Ovary (tissue), 9 donors: Measurements from ENCODE around the gene FAR1. TPM values are rescaled to one million over a fixed set of nuclear protein-coding genes. Genes with fewer than 3 reads are reported as not detected.

Experiments used
- DNase-seq, 5 donors: peaks; one replicate each; pipeline ENCODE4 v3.0.0-alpha.2; 2019 to 2020
- H3K27ac ChIP-seq, 2 donors: fragments of 200-600 bp; one replicate each; pipeline versions ENCODE4 v1.5.1 to v1.8.0; 2019 to 2022
- H3K27me3 ChIP-seq: fragments of 200-600 bp; one replicate; pipeline ENCODE4 v1.8.0; 2022
- H3K36me3 ChIP-seq: fragments of 200-600 bp; sonication (generic); one replicate; pipeline ENCODE4 v1.5.1; 2019
- H3K4me1 ChIP-seq: one replicate; pipeline ENCODE4 v1.8.1; 2013; ENCODE audit warnings: mild to moderate bottlenecking, moderate library complexity; ENCODE audit not compliant: insufficient read depth
- H3K4me3 ChIP-seq: fragments of 200-600 bp; sonication (generic); one replicate; pipeline ENCODE4 v1.5.1; 2017
- H3K9me3 ChIP-seq, 2 donors: fragments of 200-600 bp in 1 of 2; sonication (generic) in 1 of 2; one replicate each; pipeline versions ENCODE4 v1.5.1 to v1.8.1; 2013 to 2019; ENCODE audit warnings: mild to moderate bottlenecking in 1 of 2, moderate library complexity in 1 of 2
- EP300 ChIP-seq: sonication (generic); formaldehyde crosslinking; IDR thresholded peaks from one replicate; pipeline ENCODE4 v1.6.1; 2017; ENCODE audit warnings: antibody characterized with exemption
- POLR2A ChIP-seq: fragments of 450-650 bp; IDR thresholded peaks from one replicate; pipeline ENCODE4 v1.6.1; 2017; ENCODE audit warnings: antibody characterized with exemption, mild to moderate bottlenecking, moderate library complexity
- WGBS, 3 donors: extraction: QIAGEN DNeasy Blood & Tissue Kit in 1 of 3; methylation state at CpG; one replicate each; pipeline versions ENCODE4 v1.1.5 to v1.1.7; 2013 to 2017; 5-methylcytosine and 5-hydroxymethylcytosine counted together
- intact Hi-C, 4 donors: fragments of 100-400 bp; cut with DNase I; formaldehyde crosslinking; loops; one replicate each; pipeline versions ENCODE4 v1.11.0 to v1.15.1; 2022 to 2023
- polyA plus RNA-seq, 2 donors: library from polyadenylated mRNA; stranded (reverse); fragments of 200-250 nt in 1 of 2; fragments of 350-450 nt in 1 of 2; fragmentation: Illumina TruSeq in 1 of 2; extraction: RNeasy Lipid Tissue Mini Kit (QIAGEN cat#74804) in 1 of 2; gene quantifications; one replicate each; pipeline ENCODE4 v1.2.3, GENCODE V29; 2013 to 2014
- total RNA-seq, 7 donors: library from RNA; depleted of rRNA in 2 of 7; stranded (reverse); fragments of >200 nt in 2 of 7; fragmentation: NEBNext Ultra II Directional in 3 of 7; extraction: Animal tissue kit (Norgen Biotek cat#: 25700) in 3 of 7; gene quantifications; one replicate each; pipeline versions ENCODE4 v1.1.0 to v1.2.4, GENCODE V29; 2016 to 2023
- TF ChIP-seq, protein P1 (sequence below), 3 donors: fragments of 450-650 bp in 2 of 3; fragments of 200-600 bp in 1 of 3; IDR thresholded peaks; one replicate each; pipeline versions ENCODE4 v1.5.1 to v1.8.0; 2016 to 2022; ENCODE audit warnings: antibody characterized with exemption in 3 of 3, mild to moderate bottlenecking in 1 of 3
- donor health status: DM: no; HTN: no; CAD: no; lungs with moderate emphysema.
- donor health status: DM: no; HTN: no; CAD: no.
- donor health status: Bipolar disorder and iron deficiency.
- donor health status: DM: yes; HTN: yes; CAD: no.
- donor health status: DM: no; HTN: no; CAD: no.
- donor health status: DM: yes; HTN: yes; CAD: no.

Gene FAR1
- total and polyA plus RNA-seq, 9 donors, result 14.2 to 52.1 (median 39.5) TPM

DNA sequence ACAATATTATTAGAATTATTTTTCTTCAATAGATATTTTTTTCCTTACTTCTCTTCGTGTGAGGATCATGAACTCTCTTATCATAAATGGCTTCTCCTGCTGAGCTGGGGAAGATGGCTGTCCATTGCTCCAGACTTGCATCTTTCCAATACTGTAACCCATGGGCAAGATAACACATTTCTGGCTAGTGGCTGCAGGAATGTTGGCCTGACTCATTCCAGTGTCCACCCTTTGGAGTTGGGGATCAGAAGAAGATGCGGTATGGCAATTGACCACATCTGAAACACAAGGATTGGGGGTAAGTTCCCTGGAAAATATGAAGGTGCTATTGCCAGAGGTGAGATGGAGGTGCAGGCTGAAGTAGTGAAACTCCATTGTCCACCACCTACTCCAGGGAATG is 92.8 kb downstream of the FAR1 start:
- intact Hi-C loops, result no loop called here
- no peak overlapping the region for H3K4me3 ChIP-seq
- TF ChIP-seq, protein P1, sequence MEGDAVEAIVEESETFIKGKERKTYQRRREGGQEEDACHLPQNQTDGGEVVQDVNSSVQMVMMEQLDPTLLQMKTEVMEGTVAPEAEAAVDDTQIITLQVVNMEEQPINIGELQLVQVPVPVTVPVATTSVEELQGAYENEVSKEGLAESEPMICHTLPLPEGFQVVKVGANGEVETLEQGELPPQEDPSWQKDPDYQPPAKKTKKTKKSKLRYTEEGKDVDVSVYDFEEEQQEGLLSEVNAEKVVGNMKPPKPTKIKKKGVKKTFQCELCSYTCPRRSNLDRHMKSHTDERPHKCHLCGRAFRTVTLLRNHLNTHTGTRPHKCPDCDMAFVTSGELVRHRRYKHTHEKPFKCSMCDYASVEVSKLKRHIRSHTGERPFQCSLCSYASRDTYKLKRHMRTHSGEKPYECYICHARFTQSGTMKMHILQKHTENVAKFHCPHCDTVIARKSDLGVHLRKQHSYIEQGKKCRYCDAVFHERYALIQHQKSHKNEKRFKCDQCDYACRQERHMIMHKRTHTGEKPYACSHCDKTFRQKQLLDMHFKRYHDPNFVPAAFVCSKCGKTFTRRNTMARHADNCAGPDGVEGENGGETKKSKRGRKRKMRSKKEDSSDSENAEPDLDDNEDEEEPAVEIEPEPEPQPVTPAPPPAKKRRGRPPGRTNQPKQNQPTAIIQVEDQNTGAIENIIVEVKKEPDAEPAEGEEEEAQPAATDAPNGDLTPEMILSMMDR (IDR thresholded peaks at IDR 0.05), result no peak
- no peak for TF ChIP-seq EP300
- no peak for TF ChIP-seq POLR2A
- 78 to 80% (median 79%) methylated on average over 2 of the region's 2 CpGs for WGBS, 3 donors
- no peaks in the 10 kb centered on the region for H3K4me1 ChIP-seq
- no peak overlapping the region for H3K27ac ChIP-seq
- no peaks in the 10 kb centered on the region for H3K36me3 ChIP-seq
- no peak for DNase-seq
- H3K9me3 ChIP-seq, result no peaks in the 10 kb centered on the region
- H3K27me3 ChIP-seq, result no peaks in the 10 kb centered on the region

DNA sequence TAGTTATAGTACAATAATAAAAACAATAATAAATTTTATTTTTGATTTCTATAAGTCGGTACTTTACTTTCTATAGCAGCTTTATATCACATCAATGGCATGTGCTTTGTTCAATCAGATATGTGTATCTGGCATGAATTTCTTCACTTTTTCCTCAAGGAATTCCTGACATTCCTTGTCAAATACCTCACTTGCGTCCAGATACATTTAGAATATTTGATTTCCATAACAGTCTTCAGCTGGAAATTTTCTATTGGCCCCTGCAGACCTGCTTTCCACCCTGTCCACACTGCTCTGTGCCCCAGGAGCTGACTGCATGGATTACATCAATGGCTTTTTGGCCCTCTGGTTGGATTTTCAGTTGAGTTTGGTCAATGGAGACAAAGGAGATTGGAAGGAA is 93.2 kb downstream of the FAR1 start:
- intact Hi-C loops, result no loop called here
- DNase-seq, result no peak
- Histone ChIP-seq H3K27ac (no peak overlapping the region), H3K27me3 (no peaks in the 10 kb centered on the region), H3K4me3 (no peak overlapping the region), H3K4me1 (no peaks in the 10 kb centered on the region), H3K36me3 (no peaks in the 10 kb centered on the region), H3K9me3 (no peaks in the 10 kb centered on the region)
- WGBS, 3 donors, result 50 to 63% (median 62%) methylated on average over 2 of the region's 2 CpGs
- TF ChIP-seq EP300 (no peak), POLR2A (no peak)

DNA sequence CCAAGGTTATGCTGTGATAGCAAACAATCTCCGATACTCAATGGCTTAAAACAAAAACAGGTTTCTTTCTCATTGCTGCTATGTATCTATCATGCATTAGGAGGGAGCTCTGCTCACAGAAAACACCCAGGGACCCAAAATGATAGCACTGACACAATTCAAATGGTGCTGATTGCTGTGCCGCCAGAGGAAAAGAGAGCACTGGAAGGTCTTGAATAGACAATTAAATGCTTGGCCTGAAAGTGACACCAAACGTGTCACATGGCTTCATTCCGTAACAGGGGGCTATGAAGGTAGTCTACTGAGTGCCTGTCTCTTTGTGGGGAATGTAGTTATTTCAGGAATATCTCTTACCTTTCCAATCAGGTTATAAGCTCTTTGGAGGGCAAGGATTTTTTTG is 94.2 kb downstream of the FAR1 start:
- TF ChIP-seq EP300 (no peak), POLR2A (no peak)
- TF ChIP-seq, protein P1 (IDR thresholded peaks at IDR 0.05), result no peak
- no peaks in the 10 kb centered on the region for H3K4me1 ChIP-seq
- H3K9me3 ChIP-seq, result no peaks in the 10 kb centered on the region
- H3K4me3 ChIP-seq, result no peak overlapping the region
- DNase-seq, result no peak
- 77 to 86% (median 85%) methylated on average over 4 of the region's 4 CpGs for WGBS, 3 donors
- no peak overlapping the region for H3K27ac ChIP-seq
- intact Hi-C loops, result no loop called here
- no peaks in the 10 kb centered on the region for H3K27me3 ChIP-seq
- no peaks in the 10 kb centered on the region for H3K36me3 ChIP-seq

DNA sequence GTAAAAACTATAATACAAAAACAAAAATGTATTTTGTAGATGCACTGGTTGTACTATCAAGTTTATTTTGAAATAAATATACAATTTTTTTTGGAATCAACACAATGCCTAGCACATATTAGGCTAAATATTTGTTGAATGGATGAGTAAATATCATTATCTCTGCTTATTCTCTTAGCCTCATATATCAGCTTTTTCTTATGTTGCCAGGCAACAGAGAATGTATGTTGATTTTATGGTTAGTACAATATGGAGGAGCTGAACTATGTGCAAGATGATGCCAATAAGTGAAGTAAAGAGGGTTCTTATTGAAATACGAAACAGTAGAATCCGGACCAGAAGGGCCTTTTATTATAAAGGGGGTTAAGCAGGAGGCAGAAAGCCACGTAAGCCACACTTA is 94.9 kb downstream of the FAR1 start:
- WGBS, 3 donors, result 73 to 89% (median 84%) methylated on average over 3 of the region's 3 CpGs
- no peak for DNase-seq
- no peak for TF ChIP-seq POLR2A
- TF ChIP-seq EP300, result no peak
- no peak overlapping the region for H3K27ac ChIP-seq
- H3K9me3 ChIP-seq, result no peaks in the 10 kb centered on the region
- no peaks in the 10 kb centered on the region for H3K4me1 ChIP-seq
- no peaks in the 10 kb centered on the region for H3K27me3 ChIP-seq
- H3K36me3 ChIP-seq, result no peaks in the 10 kb centered on the region
- intact Hi-C loops, result no loop called here
- H3K4me3 ChIP-seq, result no peak overlapping the region

DNA sequence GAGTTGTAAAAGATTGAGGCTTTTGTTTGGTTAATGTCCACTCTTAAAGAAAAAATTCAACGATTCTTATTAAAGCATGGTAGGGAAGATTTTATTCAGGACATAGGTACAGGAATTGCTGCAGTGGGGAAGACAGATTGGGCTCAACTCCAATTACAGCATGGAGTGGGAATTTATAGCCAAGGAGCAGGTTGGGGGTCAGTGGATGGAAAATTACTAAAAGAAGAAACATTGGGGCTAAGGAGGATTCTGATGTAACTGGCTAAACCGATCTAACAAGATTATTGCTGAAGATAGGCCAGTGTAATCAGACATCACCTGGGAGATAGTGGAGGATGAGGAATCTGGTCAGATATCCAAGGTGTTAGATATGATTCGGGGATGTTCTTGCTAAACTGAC is 97.4 kb downstream of the FAR1 start:
- 68 to 80% (median 70%) methylated on average over 3 of the region's 3 CpGs for WGBS, 3 donors
- Histone ChIP-seq H3K36me3 (no peaks in the 10 kb centered on the region), H3K27me3 (no peaks in the 10 kb centered on the region), H3K4me3 (no peak overlapping the region), H3K27ac (no peak overlapping the region), H3K9me3 (no peaks in the 10 kb centered on the region), H3K4me1 (no peaks in the 10 kb centered on the region)
- TF ChIP-seq EP300 (no peak), POLR2A (no peak)
- TF ChIP-seq, protein P1 (IDR thresholded peaks at IDR 0.05), result no peak
- DNase-seq, result no peak
- intact Hi-C loops, result no loop called here
